Mononuclear cell (primary cell): ENCODE data around the gene CYP11A1. TPM values are rescaled to one million over a fixed set of nuclear protein-coding genes. Genes with fewer than 3 reads are reported as not detected.

Experiments used
- H3K27me3 ChIP-seq: 2 replicates; pipeline ENCODE4 v1.6.0; 2011; ENCODE audit warnings: low read length, control low read depth; ENCODE audit not compliant: insufficient read depth
- H3K4me1 ChIP-seq: 2 replicates; pipeline ENCODE4 v1.5.1; 2011; ENCODE audit warnings: mild to moderate bottlenecking, low read length, control low read depth; ENCODE audit not compliant: insufficient read depth
- H3K4me3 ChIP-seq: 2 replicates; pipeline ENCODE4 v1.5.1; 2011; ENCODE audit warnings: mild to moderate bottlenecking, low read length, moderate library complexity
- H3K9me3 ChIP-seq: 2 replicates; pipeline ENCODE4 v1.5.1; 2011; ENCODE audit warnings: low read depth, mild to moderate bottlenecking, control low read depth, low read length
- total RNA-seq: library from RNA; depleted of rRNA; stranded (reverse); fragments of >200 nt; gene quantifications from one replicate; pipeline ENCODE4 v1.2.3, GENCODE V29; 2012

CYP11A1 gene
- total RNA-seq, 1 donor = 0.42 TPM

- H3K27me3 ChIP-seq = no peaks in the 10 kb centered on the region
- H3K4me3 ChIP-seq = no peak overlapping the region
- H3K9me3 ChIP-seq = no peaks in the 10 kb centered on the region
- peaks cover 12% of the 10 kb centered on the region for H3K4me1 ChIP-seq
Measured at GRCh38 chr15:74337146-74337545, 30.3 kb downstream of the CYP11A1 start.

- Histone ChIP-seq H3K27me3 (no peaks in the 10 kb centered on the region), H3K4me1 (peaks cover 12% of the 10 kb centered on the region), H3K9me3 (no peaks in the 10 kb centered on the region), H3K4me3 (no peak overlapping the region)
Measured at GRCh38 chr15:74336061-74337005, 31.1 kb downstream of the CYP11A1 start.

GRCh38 chr15:74335396-74335795, 32.0 kb downstream of the CYP11A1 start:
- peaks cover 10% of the 10 kb centered on the region for H3K4me1 ChIP-seq
- H3K4me3 ChIP-seq = no peak overlapping the region
- no peaks in the 10 kb centered on the region for H3K9me3 ChIP-seq
- no peaks in the 10 kb centered on the region for H3K27me3 ChIP-seq

- Histone ChIP-seq H3K4me3 (no peak overlapping the region), H3K9me3 (no peaks in the 10 kb centered on the region), H3K4me1 (no peaks in the 10 kb centered on the region), H3K27me3 (no peaks in the 10 kb centered on the region)
Measured at GRCh38 chr15:74334127-74334526, 33.3 kb downstream of the CYP11A1 start.

- no peaks in the 10 kb centered on the region for H3K9me3 ChIP-seq
- H3K27me3 ChIP-seq = no peaks in the 10 kb centered on the region
- no peak overlapping the region for H3K4me3 ChIP-seq
- H3K4me1 ChIP-seq = peaks cover 2% of the 10 kb centered on the region
Measured at GRCh38 chr15:74333662-74334061, 33.8 kb downstream of the CYP11A1 start.

- no peaks in the 10 kb centered on the region for H3K9me3 ChIP-seq
- no peak overlapping the region for H3K4me3 ChIP-seq
- H3K27me3 ChIP-seq = no peaks in the 10 kb centered on the region
- peaks cover 5% of the 10 kb centered on the region for H3K4me1 ChIP-seq
Measured at GRCh38 chr15:74333093-74333492, 34.4 kb downstream of the CYP11A1 start.

GRCh38 chr15:74332611-74333010, 34.8 kb downstream of the CYP11A1 start:
- Histone ChIP-seq H3K27me3 (no peaks in the 10 kb centered on the region), H3K9me3 (no peaks in the 10 kb centered on the region), H3K4me3 (no peak overlapping the region), H3K4me1 (peaks cover 5% of the 10 kb centered on the region)

- Histone ChIP-seq H3K27me3 (no peaks in the 10 kb centered on the region), H3K9me3 (no peaks in the 10 kb centered on the region), H3K4me1 (peaks cover 5% of the 10 kb centered on the region), H3K4me3 (no peak overlapping the region)
Measured at GRCh38 chr15:74332011-74332410, 35.4 kb downstream of the CYP11A1 start.

GRCh38 chr15:74330861-74331408, 36.5 kb downstream of the CYP11A1 start:
- Histone ChIP-seq H3K27me3 (no peaks in the 10 kb centered on the region), H3K4me1 (peaks cover 5% of the 10 kb centered on the region), H3K9me3 (no peaks in the 10 kb centered on the region), H3K4me3 (no peak overlapping the region)

- no peaks in the 10 kb centered on the region for H3K9me3 ChIP-seq
- H3K4me3 ChIP-seq = no peak overlapping the region
- H3K4me1 ChIP-seq = peaks cover 5% of the 10 kb centered on the region
- H3K27me3 ChIP-seq = no peaks in the 10 kb centered on the region
Measured at GRCh38 chr15:74328331-74329056, 39.0 kb downstream of the CYP11A1 start.

GRCh38 chr15:74327756-74328155, 39.7 kb downstream of the CYP11A1 start:
- no peaks in the 10 kb centered on the region for H3K27me3 ChIP-seq
- peaks cover 5% of the 10 kb centered on the region for H3K4me1 ChIP-seq
- H3K4me3 ChIP-seq = no peak overlapping the region
- no peaks in the 10 kb centered on the region for H3K9me3 ChIP-seq

- H3K9me3 ChIP-seq = no peaks in the 10 kb centered on the region
- peaks cover 5% of the 10 kb centered on the region for H3K4me1 ChIP-seq
- H3K4me3 ChIP-seq = no peak overlapping the region
- no peaks in the 10 kb centered on the region for H3K27me3 ChIP-seq
Measured at GRCh38 chr15:74326746-74327145, 40.7 kb downstream of the CYP11A1 start.

GRCh38 chr15:74324714-74325113, 42.7 kb downstream of the CYP11A1 start:
- Histone ChIP-seq H3K4me3 (no peak overlapping the region), H3K4me1 (peaks cover 5% of the 10 kb centered on the region), H3K9me3 (no peaks in the 10 kb centered on the region), H3K27me3 (no peaks in the 10 kb centered on the region)

GRCh38 chr15:74322558-74323180, 44.8 kb downstream of the CYP11A1 start:
- Histone ChIP-seq H3K4me1 (no peaks in the 10 kb centered on the region), H3K4me3 (no peak overlapping the region), H3K9me3 (no peaks in the 10 kb centered on the region), H3K27me3 (no peaks in the 10 kb centered on the region)
